Measurements from ENCODE around the gene CEP350. TPM values are rescaled to one million over a fixed set of nuclear protein-coding genes. Genes with fewer than 3 reads are reported as not detected.
A peak's percentile ranks its signal among the peaks of the same experiment; 100 is the strongest.

Gene CEP350
- polyA plus RNA-seq, 1 of the 3 experiments (the other 2 are of a cell fraction): 2.9 TPM

- peaks cover 14% of the 10 kb centered on the region for H4K20me1 ChIP-seq (ENCODE audit: insufficient read depth)
- TF ChIP-seq EP300 (IDR thresholded peaks at IDR 0.05; ENCODE audit: borderline replicate concordance in 1 of 2, low read depth in 1 of 2, low read length in 1 of 2): no peak
- TF ChIP-seq IRF3 (IDR thresholded peaks at IDR 0.05; ENCODE audit: low read depth, low read length): no peak
- no peak overlapping the region for H2AFZ ChIP-seq (ENCODE audit: low read depth)
- H3K27me3 ChIP-seq (ENCODE audit: insufficient read depth): no peaks in the 10 kb centered on the region
- H3K4me3 ChIP-seq (ENCODE audit: low read depth in 2 of 2, low read length in 1 of 2): no peak overlapping the region
- no peaks in the 10 kb centered on the region for H3K9me3 ChIP-seq
- WGBS (ENCODE audit: low lambda C conversion rate): 100% methylated on average over 1 of the region's 1 CpG
- peaks cover 100% of the 10 kb centered on the region for H3K79me2 ChIP-seq (ENCODE audit: insufficient read depth)
- no peaks in the 10 kb centered on the region for H3F3A ChIP-seq (replicated peaks; ENCODE audit: insufficient read depth)
- no peak for DNase-seq
- H3K4me2 ChIP-seq: no peak overlapping the region
- no peaks in the 10 kb centered on the region for H3K36me3 ChIP-seq (replicated peaks in 1 of 2; ENCODE audit: control insufficient read depth in 1 of 2, insufficient read depth in 2 of 2, low read length in 1 of 2)
- no peak overlapping the region for H3K27ac ChIP-seq (ENCODE audit: low read depth in 2 of 2, low read length in 1 of 2)
- H3K9ac ChIP-seq: no peak overlapping the region
- CTCF ChIA-PET: interaction anchor here (1.0 kb wide), 1 partner anchor 61 kb away, joined by 3 read pairs; no protein-coding TSS in a partner anchor
- no peaks in the 10 kb centered on the region for H3K9me2 ChIP-seq
- H3K4me1 ChIP-seq (ENCODE audit: control insufficient read depth in 1 of 2, insufficient read depth in 2 of 2, low read depth in 1 of 2, low read length in 1 of 2): peaks cover 0 to 7% of the 10 kb centered on the region in 2 experiments; a peak in 2 of 4 replicates
- POLR2A ChIA-PET: no interaction called here
Observed at GRCh38 chr1:179969962-179970361, 15.4 kb downstream of the CEP350 start.

DNA sequence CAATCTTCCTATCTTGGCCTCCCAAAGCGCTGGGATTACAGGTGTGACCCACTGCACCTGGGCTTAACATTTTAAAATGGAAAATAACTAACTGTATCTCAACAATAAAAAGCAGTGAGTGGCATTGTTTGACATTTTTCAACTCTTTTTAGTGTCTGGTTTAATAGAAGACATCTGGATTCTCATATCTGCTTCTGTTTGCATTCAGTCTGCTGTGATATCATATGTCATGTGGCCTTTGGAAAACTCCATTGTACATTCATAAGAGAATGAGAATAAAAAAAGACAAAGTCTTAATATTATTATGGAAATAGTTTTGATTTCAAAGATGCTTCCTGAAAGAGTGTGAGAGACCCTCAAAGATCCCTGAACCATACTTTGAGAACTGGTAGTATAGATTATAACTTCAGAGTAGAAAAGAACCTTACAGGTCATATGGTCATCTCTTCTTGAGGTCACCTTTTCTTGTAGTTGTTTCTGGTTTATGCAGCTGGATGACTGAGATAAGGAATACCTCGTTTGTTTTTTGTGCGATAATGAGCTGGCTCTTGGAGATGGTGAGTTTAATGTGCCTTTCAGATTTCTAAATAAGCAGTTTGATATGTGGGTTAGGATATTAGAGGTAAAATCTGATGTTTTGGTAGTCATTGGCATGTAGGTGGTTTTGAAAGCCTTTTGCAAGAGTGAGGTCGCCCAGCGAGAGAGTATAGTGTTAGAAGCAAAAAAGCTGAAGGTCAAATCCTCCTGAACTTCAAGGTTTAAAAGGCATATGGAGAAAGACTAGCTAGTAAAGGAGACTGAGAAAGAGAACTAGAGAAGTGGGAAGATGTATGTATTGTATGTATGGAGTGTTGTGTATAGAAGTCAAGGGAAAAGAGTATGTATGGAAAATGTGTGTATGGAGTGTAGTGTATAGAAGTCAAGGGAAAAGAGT is 17.2 kb downstream of the CEP350 start:
- no peaks in the 10 kb centered on the region for H3K27me3 ChIP-seq (ENCODE audit: insufficient read depth)
- H3K4me2 ChIP-seq: no peak overlapping the region
- no peak overlapping the region for H3K9ac ChIP-seq
- no peaks in the 10 kb centered on the region for H3K9me3 ChIP-seq
- H3K79me2 ChIP-seq (ENCODE audit: insufficient read depth): peaks cover 100% of the 10 kb centered on the region
- ChIA-PET CTCF (interaction anchor here (0.7 kb wide), 1 partner anchor 206 kb away, joined by 3 read pairs; no protein-coding TSS in a partner anchor), POLR2A (no interaction called here)
- peaks cover 0 to 7% of the 10 kb centered on the region in 2 experiments; a peak in 3 of 4 replicates for H3K4me1 ChIP-seq (ENCODE audit: control insufficient read depth in 1 of 2, insufficient read depth in 2 of 2, low read depth in 1 of 2, low read length in 1 of 2)
- H4K20me1 ChIP-seq (ENCODE audit: insufficient read depth): 0 out of 2 replicates have a peak, but pooled peaks cover 4% of the 10 kb centered on the region
- H2AFZ ChIP-seq (ENCODE audit: low read depth): no peak overlapping the region
- H3K36me3 ChIP-seq (replicated peaks in 1 of 2; ENCODE audit: control insufficient read depth in 1 of 2, insufficient read depth in 2 of 2, low read length in 1 of 2): no peaks in the 10 kb centered on the region
- TF ChIP-seq FOXJ3 (CRISPR knock-in tag; IDR thresholded peaks at IDR 0.05) (no peak), TCF12 (IDR thresholded peaks at IDR 0.05) (0 out of 2 replicates have a peak, but pooled peaks have one; percentile 22)
- DNase-seq: no peak
- no peak overlapping the region for H3K27ac ChIP-seq (ENCODE audit: low read depth in 2 of 2, low read length in 1 of 2)
- no peaks in the 10 kb centered on the region for H3K9me2 ChIP-seq
- no peak overlapping the region for H3K4me3 ChIP-seq (ENCODE audit: low read depth in 2 of 2, low read length in 1 of 2)
- 94% methylated on average over 5 of the region's 5 CpGs for WGBS (ENCODE audit: low lambda C conversion rate)
- H3F3A ChIP-seq (replicated peaks; ENCODE audit: insufficient read depth): peaks cover 3% of the 10 kb centered on the region

- H3K36me3 ChIP-seq (replicated peaks in 1 of 2; ENCODE audit: control insufficient read depth in 1 of 2, insufficient read depth in 2 of 2, low read length in 1 of 2): no peaks in the 10 kb centered on the region
- H3K4me2 ChIP-seq: no peak overlapping the region
- H2AFZ ChIP-seq (ENCODE audit: low read depth): no peak overlapping the region
- no peaks in the 10 kb centered on the region for H3K9me2 ChIP-seq
- H4K20me1 ChIP-seq (ENCODE audit: insufficient read depth): 0 out of 2 replicates have a peak, but pooled peaks cover 4% of the 10 kb centered on the region
- no peak overlapping the region for H3K27ac ChIP-seq (ENCODE audit: low read depth in 2 of 2, low read length in 1 of 2)
- peaks cover 0 to 7% of the 10 kb centered on the region in 2 experiments; a peak in 3 of 4 replicates for H3K4me1 ChIP-seq (ENCODE audit: control insufficient read depth in 1 of 2, insufficient read depth in 2 of 2, low read depth in 1 of 2, low read length in 1 of 2)
- peaks cover 98% of the 10 kb centered on the region for H3K79me2 ChIP-seq (ENCODE audit: insufficient read depth)
- no peak for DNase-seq
- no peaks in the 10 kb centered on the region for H3K27me3 ChIP-seq (ENCODE audit: insufficient read depth)
- H3K9me3 ChIP-seq: no peaks in the 10 kb centered on the region
- H3K9ac ChIP-seq: no peak overlapping the region
- no peak overlapping the region for H3K4me3 ChIP-seq (ENCODE audit: low read depth in 2 of 2, low read length in 1 of 2)
- CTCF ChIA-PET: interaction anchor here (0.5 to 1.0 kb wide), 2 partner anchors 9 to 12 kb away, joined by 3 read pairs; no protein-coding TSS in a partner anchor
- POLR2A ChIA-PET: no interaction called here
- H3F3A ChIP-seq (replicated peaks; ENCODE audit: insufficient read depth): peaks cover 5% of the 10 kb centered on the region
- WGBS (ENCODE audit: low lambda C conversion rate): 85% methylated on average over 6 of the region's 6 CpGs
- TF ChIP-seq FOSL2 (IDR thresholded peaks at IDR 0.05; ENCODE audit: borderline replicate concordance, low read depth): no peak
- TF ChIP-seq CTCF (IDR thresholded peaks at IDR 0.05): no peak
- no peak for TF ChIP-seq YY1 (IDR thresholded peaks at IDR 0.05; ENCODE audit: low read depth)
- no peak for TF ChIP-seq MAX (IDR thresholded peaks at IDR 0.05; ENCODE audit: low read depth)
- no peak for TF ChIP-seq TAF1 (IDR thresholded peaks at IDR 0.05; ENCODE audit: borderline replicate concordance, low read depth, low read length)
- no peak for TF ChIP-seq TCF12 (IDR thresholded peaks at IDR 0.05)
- no peak for TF ChIP-seq NRF1 (IDR thresholded peaks at IDR 0.05; ENCODE audit: low read depth, low read length)
- no peak for TF ChIP-seq TEAD4 (IDR thresholded peaks at IDR 0.05; ENCODE audit: borderline replicate concordance, insufficient read depth)
- no peak for TF ChIP-seq FOXM1 (IDR thresholded peaks at IDR 0.05; ENCODE audit: low read depth)
- TF ChIP-seq, protein P1, sequence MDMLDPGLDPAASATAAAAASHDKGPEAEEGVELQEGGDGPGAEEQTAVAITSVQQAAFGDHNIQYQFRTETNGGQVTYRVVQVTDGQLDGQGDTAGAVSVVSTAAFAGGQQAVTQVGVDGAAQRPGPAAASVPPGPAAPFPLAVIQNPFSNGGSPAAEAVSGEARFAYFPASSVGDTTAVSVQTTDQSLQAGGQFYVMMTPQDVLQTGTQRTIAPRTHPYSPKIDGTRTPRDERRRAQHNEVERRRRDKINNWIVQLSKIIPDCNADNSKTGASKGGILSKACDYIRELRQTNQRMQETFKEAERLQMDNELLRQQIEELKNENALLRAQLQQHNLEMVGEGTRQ (IDR thresholded peaks at IDR 0.05; ENCODE audit: borderline replicate concordance, low read depth, low read length): no peak
Observed at GRCh38 chr1:179973198-179974110, 18.8 kb downstream of the CEP350 start.

Data from SK-N-SH (cell line).